ENCODE measurements around the gene EXTL2. TPM values are rescaled to one million over a fixed set of nuclear protein-coding genes. Genes with fewer than 3 reads are reported as not detected.

EXTL2 gene, protein sequence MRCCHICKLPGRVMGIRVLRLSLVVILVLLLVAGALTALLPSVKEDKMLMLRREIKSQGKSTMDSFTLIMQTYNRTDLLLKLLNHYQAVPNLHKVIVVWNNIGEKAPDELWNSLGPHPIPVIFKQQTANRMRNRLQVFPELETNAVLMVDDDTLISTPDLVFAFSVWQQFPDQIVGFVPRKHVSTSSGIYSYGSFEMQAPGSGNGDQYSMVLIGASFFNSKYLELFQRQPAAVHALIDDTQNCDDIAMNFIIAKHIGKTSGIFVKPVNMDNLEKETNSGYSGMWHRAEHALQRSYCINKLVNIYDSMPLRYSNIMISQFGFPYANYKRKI
- 4.7 and 7.5 TPM in 2 replicates for total RNA-seq

DNA sequence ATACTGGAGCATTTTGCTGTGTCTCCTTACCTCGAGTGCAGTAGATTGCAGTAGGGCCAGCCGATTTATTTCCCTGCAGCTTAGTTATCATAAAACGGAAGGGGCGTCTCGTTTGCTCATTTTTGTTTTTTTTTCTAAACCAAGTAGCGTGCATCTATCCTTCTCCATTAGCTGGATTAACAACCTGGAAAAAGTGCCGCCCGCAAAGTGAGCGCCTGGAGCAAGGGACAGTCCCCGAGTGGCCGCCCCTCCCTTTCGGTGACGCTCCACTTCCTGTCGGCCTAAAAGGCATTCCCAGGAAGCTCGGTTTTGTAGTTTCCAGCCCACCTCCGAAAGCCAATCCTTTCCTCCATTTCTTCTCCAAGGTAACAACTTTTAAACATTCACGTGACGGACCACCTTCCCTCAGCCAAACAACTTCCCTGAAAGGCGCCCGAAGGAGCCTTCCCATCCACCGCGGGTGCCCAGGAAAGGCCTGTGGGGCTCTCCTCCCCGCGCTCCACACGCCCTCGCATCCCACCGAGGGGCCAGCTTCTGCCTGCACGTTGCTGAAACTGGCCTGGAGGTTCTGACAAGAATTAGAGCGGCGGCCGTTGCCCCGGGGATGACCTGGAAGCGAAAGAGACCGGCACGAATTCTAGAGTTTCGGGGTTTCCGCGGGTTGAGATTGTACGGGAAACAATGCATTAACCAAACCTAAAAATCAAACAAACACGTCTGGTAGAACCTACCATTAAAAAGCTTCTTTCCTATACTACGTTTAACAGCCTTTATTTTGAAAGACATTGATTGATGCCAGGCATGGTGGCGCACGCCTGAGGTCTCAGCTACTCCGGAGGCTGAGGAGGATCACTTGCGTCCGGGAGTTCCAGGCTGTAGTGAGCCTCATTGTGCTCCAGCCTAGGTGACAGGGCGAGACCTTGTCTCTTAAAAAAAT is at the start of gene EXTL2:
EXTL2 (minus strand) TSS at position 240 of the 937 bp plus-strand sequence. CDS start 6,085 bp downstream, outside the sequence.
- TF ChIP-seq, protein P1, sequence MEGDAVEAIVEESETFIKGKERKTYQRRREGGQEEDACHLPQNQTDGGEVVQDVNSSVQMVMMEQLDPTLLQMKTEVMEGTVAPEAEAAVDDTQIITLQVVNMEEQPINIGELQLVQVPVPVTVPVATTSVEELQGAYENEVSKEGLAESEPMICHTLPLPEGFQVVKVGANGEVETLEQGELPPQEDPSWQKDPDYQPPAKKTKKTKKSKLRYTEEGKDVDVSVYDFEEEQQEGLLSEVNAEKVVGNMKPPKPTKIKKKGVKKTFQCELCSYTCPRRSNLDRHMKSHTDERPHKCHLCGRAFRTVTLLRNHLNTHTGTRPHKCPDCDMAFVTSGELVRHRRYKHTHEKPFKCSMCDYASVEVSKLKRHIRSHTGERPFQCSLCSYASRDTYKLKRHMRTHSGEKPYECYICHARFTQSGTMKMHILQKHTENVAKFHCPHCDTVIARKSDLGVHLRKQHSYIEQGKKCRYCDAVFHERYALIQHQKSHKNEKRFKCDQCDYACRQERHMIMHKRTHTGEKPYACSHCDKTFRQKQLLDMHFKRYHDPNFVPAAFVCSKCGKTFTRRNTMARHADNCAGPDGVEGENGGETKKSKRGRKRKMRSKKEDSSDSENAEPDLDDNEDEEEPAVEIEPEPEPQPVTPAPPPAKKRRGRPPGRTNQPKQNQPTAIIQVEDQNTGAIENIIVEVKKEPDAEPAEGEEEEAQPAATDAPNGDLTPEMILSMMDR (conservative IDR thresholded peaks at IDR 0.05; ENCODE audit: low read depth, low read length): no peak
- peak; percentile 53 for DNase-seq (ENCODE audit: low read depth)
- H3K4me3 ChIP-seq (ENCODE audit: low read depth, low read length): peak within 1 kb of the TSS; percentile 76

DNA sequence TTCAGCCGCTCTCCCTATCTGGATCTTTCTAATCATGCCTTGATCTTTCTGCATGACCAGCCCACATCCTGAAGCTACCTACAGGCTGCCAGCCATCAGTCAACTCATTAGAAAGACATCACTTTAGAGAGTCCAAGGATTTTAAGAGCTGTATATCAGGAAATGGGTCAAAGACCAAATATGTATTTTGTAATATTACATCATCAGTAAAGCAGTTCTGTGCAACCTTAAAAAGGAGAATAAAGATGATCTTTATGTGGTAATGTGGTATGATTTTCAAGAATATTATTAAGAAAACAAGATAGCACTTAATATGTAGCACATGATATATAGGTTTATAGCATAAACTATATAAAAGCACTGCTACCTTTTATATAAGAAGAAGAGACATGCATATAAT is 48.9 kb upstream of the EXTL2 start:
- TF ChIP-seq, protein P1 (conservative IDR thresholded peaks at IDR 0.05; ENCODE audit: low read depth, low read length): no peak
- no peak overlapping the region for H3K4me3 ChIP-seq (ENCODE audit: low read depth, low read length)
- DNase-seq (ENCODE audit: low read depth): no peak

DNA sequence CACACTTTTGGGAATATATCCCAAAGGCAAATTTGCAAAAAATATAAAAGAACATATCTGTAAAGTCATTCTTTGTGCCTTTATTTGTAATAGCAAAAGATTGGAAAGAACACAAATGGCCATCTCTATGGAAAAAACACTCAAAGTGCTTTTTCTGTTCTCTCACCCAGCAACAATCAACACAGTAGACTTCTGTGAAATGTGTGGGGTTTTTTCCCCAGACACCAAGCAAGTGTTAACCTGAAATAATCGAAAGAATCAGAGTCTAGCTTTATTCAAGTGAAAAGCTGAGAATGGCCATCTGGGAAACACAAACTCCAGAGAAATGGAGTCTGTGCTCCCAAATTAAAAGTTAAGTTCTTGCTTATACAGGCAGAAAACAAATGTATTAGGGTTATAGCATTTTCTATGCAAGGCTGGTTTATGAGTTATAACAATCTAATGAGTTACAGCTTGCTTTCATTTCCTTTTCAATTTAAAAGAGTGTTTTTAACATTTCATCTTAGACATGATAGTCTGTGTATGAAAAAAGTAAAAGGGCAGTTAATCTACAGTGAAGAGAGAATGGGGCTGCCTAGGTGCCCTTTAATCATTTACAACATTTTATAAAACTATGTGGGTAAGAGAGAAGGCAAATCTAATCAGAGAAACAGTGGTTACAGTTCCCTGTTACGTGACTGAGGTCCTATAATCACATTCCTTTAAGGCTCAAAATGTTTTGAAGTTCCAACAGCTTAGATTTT is 47.8 kb upstream of the EXTL2 start:
- TF ChIP-seq, protein P1 (conservative IDR thresholded peaks at IDR 0.05; ENCODE audit: low read depth, low read length): no peak
- DNase-seq (ENCODE audit: low read depth): no peak

DNA sequence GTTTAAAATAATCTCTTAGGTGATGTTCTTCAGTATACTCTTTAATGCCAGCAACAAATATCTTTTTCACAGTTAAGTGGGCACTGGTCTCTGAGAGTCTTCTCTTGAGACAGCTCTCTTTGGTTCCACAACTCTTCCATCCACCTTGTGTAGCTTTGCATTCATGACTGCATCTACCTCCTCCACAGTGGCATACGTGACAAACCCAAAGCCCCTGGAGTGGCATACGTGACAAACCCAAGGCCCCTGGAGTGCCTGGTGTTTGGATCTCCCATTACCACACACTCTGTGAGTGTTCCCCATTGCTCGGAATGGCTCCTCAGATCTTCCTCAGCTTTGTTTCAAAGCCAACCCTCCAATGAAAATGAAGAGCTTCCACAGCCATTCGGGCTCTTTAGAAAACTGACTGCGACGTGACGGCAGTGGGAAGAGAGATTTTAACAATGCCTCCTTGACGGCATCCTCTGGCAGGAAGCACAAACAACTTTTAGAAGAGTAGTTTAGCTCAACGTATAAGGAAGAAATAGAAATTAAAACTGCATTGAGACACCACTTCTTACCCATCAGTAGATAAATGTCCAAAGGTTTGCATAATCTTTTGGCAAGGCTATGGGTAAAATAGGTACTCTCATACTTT is 47.1 kb upstream of the EXTL2 start:
- TF ChIP-seq, protein P1 (conservative IDR thresholded peaks at IDR 0.05; ENCODE audit: low read depth, low read length): no peak
- no peak overlapping the region for H3K4me3 ChIP-seq (ENCODE audit: low read depth, low read length)
- DNase-seq (ENCODE audit: low read depth): no peak

More for the DNA sequence above, 47.8 kb upstream of the EXTL2 start:
- H3K4me3 ChIP-seq (ENCODE audit: low read depth, low read length): no peak overlapping the region

DNA sequence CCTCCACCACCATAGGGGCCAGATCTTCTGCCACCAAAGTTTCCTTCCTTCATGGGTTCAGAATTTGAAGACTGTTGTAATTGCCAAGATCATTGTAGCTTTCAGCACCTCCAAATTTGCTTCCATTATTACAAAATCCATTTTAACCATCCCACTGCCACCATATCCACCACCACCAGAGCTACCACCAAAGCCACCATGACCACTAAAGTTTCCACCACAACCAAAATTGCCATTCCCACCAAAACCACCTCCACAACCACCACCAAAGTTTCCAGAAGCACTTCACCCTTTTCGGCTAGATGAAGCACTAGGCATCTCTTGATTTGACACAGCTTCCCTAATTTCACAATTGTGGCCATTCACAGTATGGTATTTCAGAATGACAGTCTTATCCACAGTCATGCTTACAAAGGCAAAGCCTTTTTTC is 46.5 kb upstream of the EXTL2 start:
- no peak overlapping the region for H3K4me3 ChIP-seq (ENCODE audit: low read depth, low read length)
- TF ChIP-seq, protein P1 (conservative IDR thresholded peaks at IDR 0.05; ENCODE audit: low read depth, low read length): no peak
- DNase-seq (ENCODE audit: low read depth): no peak

Data from epithelial cell of proximal tubule (primary cell).